Natural killer cell (primary cell): Measurements from ENCODE around the gene PVALEF. TPM values are rescaled to one million over a fixed set of nuclear protein-coding genes. Genes with fewer than 3 reads are reported as not detected.

ENCODE experiments used
- ATAC-seq, 3 donors: fragments of 150-1000 bp in 2 of 3; fragments of 200-7000 bp in 1 of 3; cut with Tn5 transposase; 1 replicate in 1 of 3; 2 replicates in 2 of 3; pipeline ENCODE4 v1.10.0; 2021; ENCODE audit warnings: mild to moderate bottlenecking in 2 of 3, moderate library complexity in 2 of 3
- DNase-seq, 2 donors: peaks; one replicate each; pipeline versions ENCODE4 v3.0.0 to v3.0.0-alpha.2; 2013 to 2021; ENCODE audit warnings: mixed read lengths in 1 of 2
- H3K27ac ChIP-seq: one replicate; pipeline ENCODE4 v1.5.1; 2013; ENCODE audit warnings: mild to moderate bottlenecking, low read length
- H3K27me3 ChIP-seq: one replicate; pipeline ENCODE4 v1.6.1; 2013; ENCODE audit warnings: low read length; ENCODE audit not compliant: control insufficient read depth, insufficient read depth
- H3K36me3 ChIP-seq: one replicate; pipeline ENCODE4 v1.6.1; 2013; ENCODE audit warnings: low read length; ENCODE audit not compliant: control insufficient read depth, insufficient read depth
- H3K4me1 ChIP-seq: one replicate; pipeline ENCODE4 v1.6.1; 2013; ENCODE audit warnings: low read length; ENCODE audit not compliant: control insufficient read depth, insufficient read depth
- H3K4me3 ChIP-seq: one replicate; pipeline ENCODE4 v1.5.1; 2013; ENCODE audit warnings: low read length
- H3K9me3 ChIP-seq: one replicate; pipeline ENCODE4 v1.6.1; 2013; ENCODE audit warnings: low read length; ENCODE audit not compliant: control insufficient read depth, insufficient read depth
- H3K27ac Mint-ChIP-seq, 2 donors: one replicate each; pipeline ENCODE4 v1.8.0; 2022; ENCODE audit warnings: mild to moderate bottlenecking in 2 of 2, mixed read lengths in 2 of 2, moderate library complexity in 1 of 2
- H3K27me3 Mint-ChIP-seq, 2 donors: one replicate each; pipeline ENCODE4 v1.8.0; 2022; ENCODE audit warnings: low read depth in 2 of 2, mixed read lengths in 2 of 2
- H3K36me3 Mint-ChIP-seq: one replicate; pipeline ENCODE4 v1.8.0; 2022; ENCODE audit warnings: mixed read lengths
- H3K4me1 Mint-ChIP-seq, 2 donors: one replicate each; pipeline ENCODE4 v1.8.0; 2022; ENCODE audit warnings: mixed read lengths in 2 of 2
- H3K4me3 Mint-ChIP-seq: one replicate; pipeline ENCODE4 v1.8.0; 2022; ENCODE audit warnings: mild to moderate bottlenecking, moderate library complexity, mixed read lengths
- H3K9me3 Mint-ChIP-seq, 2 donors: one replicate each; pipeline ENCODE4 v1.8.0; 2022; ENCODE audit warnings: mixed read lengths in 2 of 2
- WGBS: methylation state at CpG from one replicate; pipeline ENCODE4 v1.1.7; 2013; ENCODE audit warnings: missing lambda C conversion rate; ENCODE audit not compliant: insufficient coverage; 5-methylcytosine and 5-hydroxymethylcytosine counted together
- intact Hi-C: fragments of 100-400 bp; cut with micrococcal nuclease; formaldehyde crosslinking; loops from one replicate; pipeline ENCODE4 v1.14.2; 2022
- total RNA-seq, 4 donors: library from RNA; stranded (reverse); fragments of 120-200 nt in 1 of 4; gene quantifications; one replicate each; pipeline versions ENCODE4 v1.2.3 to v1.2.4, GENCODE V29; 2013 to 2022
- TF ChIP-seq, protein P1 (sequence below): fragments of 200-600 bp; IDR thresholded peaks from one replicate; pipeline ENCODE4 v1.8.0; 2022; ENCODE audit warnings: antibody characterized with exemption

Gene PVALEF
- total RNA-seq, 3 donors from 2014 or later (not counting 1 experiment from before 2014, with no cell fraction given): not detected

DNA sequence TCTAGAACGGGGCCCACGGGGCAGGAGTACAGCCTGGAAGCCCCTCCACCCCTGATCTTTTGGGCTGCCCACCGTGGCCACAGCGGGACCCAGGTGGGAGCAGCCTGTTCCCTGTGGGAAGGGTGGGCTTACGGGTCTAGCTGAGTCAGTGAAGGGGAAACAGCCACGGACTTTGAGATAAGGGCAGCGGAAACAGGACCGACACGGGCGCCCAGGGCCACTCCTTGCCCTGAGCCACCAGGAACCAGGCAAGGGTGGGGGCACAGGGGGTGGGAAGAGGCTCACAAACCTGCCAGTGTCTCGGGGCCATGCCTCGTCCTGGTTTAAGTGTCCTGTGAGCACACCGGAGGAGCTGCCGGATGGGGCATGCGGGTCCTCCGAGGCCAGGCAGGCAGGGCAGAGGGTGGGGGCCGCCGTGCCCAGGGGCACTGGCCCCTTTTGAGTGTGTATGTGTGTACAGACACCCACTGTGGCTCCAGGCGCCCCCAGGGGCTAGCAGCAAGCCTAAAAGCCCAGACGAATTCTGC lies 47.6 kb upstream of the PVALEF start:
- Mint-ChIP-seq H3K4me3 (no peak overlapping the region), H3K36me3 (no peaks in the 10 kb centered on the region), H3K4me1 (peaks cover 0 to 13% of the 10 kb centered on the region in 2 donors), H3K9me3 (no peaks in the 10 kb centered on the region), H3K27me3 (no peaks in the 10 kb centered on the region), H3K27ac (peak overlapping the region in 1 of 2 donors; percentile 51)
- DNase-seq: no peak
- Histone ChIP-seq H3K36me3 (no peaks in the 10 kb centered on the region), H3K27me3 (no peaks in the 10 kb centered on the region), H3K9me3 (no peaks in the 10 kb centered on the region), H3K4me3 (no peak overlapping the region), H3K27ac (no peak overlapping the region), H3K4me1 (peaks cover 15% of the 10 kb centered on the region)
- TF ChIP-seq, protein P1, sequence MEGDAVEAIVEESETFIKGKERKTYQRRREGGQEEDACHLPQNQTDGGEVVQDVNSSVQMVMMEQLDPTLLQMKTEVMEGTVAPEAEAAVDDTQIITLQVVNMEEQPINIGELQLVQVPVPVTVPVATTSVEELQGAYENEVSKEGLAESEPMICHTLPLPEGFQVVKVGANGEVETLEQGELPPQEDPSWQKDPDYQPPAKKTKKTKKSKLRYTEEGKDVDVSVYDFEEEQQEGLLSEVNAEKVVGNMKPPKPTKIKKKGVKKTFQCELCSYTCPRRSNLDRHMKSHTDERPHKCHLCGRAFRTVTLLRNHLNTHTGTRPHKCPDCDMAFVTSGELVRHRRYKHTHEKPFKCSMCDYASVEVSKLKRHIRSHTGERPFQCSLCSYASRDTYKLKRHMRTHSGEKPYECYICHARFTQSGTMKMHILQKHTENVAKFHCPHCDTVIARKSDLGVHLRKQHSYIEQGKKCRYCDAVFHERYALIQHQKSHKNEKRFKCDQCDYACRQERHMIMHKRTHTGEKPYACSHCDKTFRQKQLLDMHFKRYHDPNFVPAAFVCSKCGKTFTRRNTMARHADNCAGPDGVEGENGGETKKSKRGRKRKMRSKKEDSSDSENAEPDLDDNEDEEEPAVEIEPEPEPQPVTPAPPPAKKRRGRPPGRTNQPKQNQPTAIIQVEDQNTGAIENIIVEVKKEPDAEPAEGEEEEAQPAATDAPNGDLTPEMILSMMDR: no peak
- WGBS: 89% methylated on average over 20 of the region's 20 CpGs
- ATAC-seq: no peak
- intact Hi-C loops: no loop called here

DNA sequence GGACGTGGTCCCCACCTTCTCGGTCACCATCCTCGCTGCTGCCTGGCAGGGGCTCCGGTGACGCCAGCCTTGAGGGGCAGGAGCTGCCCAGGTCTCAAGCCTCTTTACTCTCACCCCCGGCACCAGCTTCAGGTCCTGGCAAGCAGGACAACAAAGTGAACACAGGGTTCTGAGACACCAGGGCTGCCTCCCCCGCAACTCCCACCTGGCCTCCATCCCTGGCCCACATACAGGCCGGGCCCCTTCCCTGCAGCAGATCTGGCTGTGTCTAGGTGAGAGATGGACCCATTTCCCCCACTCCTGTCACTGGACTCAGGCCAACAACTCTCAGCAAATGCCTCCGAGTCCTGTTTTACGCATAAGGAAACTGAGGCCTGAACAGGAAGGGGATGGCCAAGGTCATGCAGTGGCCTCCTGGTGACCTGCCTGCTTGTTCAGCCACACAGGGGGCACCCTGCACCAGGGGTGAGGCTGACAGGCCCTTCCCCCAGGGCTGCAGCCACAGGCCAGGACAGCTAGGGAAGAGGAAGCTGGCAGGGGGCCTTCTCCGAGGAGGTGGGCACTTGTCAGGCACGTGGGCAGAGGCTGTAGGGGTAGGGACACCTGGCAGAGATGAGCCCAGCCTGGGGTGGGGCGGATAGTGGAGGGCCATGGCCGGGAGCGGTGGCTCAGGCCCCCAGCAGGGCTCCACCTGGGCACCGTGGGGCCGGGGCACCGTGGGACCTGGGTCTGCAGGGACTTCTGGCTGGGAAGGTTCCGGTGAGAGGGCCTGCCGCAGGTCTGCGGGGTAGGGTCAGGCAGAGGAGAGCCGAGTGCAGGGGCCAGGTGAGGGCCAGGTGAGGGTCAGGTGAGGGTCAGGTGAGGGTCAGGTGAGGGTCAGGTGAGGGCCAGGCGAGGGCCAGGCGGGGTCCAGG lies 46.7 kb upstream of the PVALEF start:
- Histone ChIP-seq H3K36me3 (no peaks in the 10 kb centered on the region), H3K27me3 (no peaks in the 10 kb centered on the region), H3K4me3 (no peak overlapping the region), H3K4me1 (peaks cover 15% of the 10 kb centered on the region), H3K9me3 (no peaks in the 10 kb centered on the region), H3K27ac (no peak overlapping the region)
- ATAC-seq: no peak
- Mint-ChIP-seq H3K4me1 (peaks cover 0 to 13% of the 10 kb centered on the region in 2 donors), H3K9me3 (no peaks in the 10 kb centered on the region), H3K27me3 (no peaks in the 10 kb centered on the region), H3K4me3 (peak overlapping the region; percentile 75), H3K27ac (peak overlapping the region in 1 of 2 donors; percentile 92), H3K36me3 (no peaks in the 10 kb centered on the region)
- WGBS: 73% methylated on average over 24 of the region's 24 CpGs
- intact Hi-C loops: no loop called here
- no peak for DNase-seq
- TF ChIP-seq, protein P1: no peak

DNA sequence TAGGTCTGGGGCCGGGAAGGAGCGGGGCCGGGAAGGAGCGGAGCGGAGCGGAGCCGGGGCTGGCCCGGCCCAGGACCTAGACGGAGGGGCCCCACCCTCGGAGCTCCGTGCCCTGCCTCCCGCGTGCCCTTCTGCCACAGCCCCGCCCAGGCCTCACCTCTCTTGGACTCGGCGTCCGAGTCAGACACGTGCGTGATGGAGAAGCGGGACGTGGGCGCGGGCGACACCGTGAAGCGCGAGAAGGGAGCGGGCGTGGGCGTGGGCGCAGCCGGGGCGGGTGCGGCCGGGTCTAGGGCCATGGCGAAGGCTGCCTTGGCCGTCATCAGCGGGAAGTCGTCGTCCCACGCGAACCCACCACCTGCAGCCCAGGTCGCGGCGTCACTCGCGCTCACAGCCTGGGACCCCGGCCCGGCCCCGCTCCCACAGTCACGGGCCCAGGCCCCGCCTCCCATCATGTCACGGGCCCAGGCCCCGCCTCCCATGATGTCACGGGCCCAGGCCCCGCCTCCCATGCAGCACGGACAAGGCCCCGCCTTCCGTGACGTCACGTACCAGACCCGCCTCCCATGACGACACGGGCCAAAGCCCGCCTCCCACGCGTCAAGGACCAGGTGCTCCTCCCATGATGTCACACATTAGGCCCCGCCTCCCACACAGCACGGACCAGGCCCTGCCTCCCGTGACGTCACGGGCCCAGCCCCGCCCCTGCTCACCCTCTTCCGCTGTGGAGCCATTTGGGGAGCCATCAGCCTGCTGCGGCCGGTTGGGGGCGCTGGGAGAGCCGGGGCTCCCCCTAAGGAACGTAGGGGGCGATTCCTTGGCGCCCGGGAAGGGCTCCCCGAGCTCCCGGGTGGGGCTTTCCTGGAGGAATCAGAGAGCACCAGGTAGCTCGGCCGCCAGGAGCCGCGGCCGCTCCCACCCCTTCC lies 45.8 kb upstream of the PVALEF start:
- DNase-seq (peak; percentile 91 to 93), ATAC-seq (peak; percentile 86 to 90 (median 87))
- TF ChIP-seq, protein P1: no peak
- Mint-ChIP-seq H3K27ac (peak overlapping the region; percentile 75 to 92), H3K4me1 (peaks cover 0 to 13% of the 10 kb centered on the region in 2 donors), H3K36me3 (no peaks in the 10 kb centered on the region), H3K9me3 (no peaks in the 10 kb centered on the region), H3K27me3 (no peaks in the 10 kb centered on the region), H3K4me3 (peak overlapping the region; percentile 81)
- Histone ChIP-seq H3K27me3 (no peaks in the 10 kb centered on the region), H3K27ac (peak overlapping the region; percentile 42), H3K9me3 (no peaks in the 10 kb centered on the region), H3K36me3 (no peaks in the 10 kb centered on the region), H3K4me3 (peak overlapping the region; percentile 10), H3K4me1 (peaks cover 15% of the 10 kb centered on the region)
- WGBS: 47% methylated on average over 89 of the region's 89 CpGs
- intact Hi-C loops: no loop called here
